Stimulated activated CD4-positive, alpha-beta T cell treated with anti-CD3 and anti-CD28 coated beads, TNF-alpha, amount 100 ng/mL, for 1 hour (primary cell): Measurements from ENCODE around the gene LBHD1.
A peak's percentile ranks its signal among the peaks of the same experiment; 100 is the strongest.
"Not testable (repeated sequence)": the region's sequence is repeated elsewhere in the genome, so short reads cannot be mapped to it uniquely, and the experiment has no call there.

Experiments
- DNase-seq, 3 donors: peaks; one replicate each; pipeline ENCODE4 v3.0.0-alpha.2; 2020; ENCODE audit warnings: low read depth in 3 of 3, low spot score in 1 of 3

The LBHD1 gene

GRCh38 chr11:62694455-62695167, 22.5 kb upstream of the LBHD1 start:
- DNase-seq: peak; percentile 42 to 63 (median 59)

DNA sequence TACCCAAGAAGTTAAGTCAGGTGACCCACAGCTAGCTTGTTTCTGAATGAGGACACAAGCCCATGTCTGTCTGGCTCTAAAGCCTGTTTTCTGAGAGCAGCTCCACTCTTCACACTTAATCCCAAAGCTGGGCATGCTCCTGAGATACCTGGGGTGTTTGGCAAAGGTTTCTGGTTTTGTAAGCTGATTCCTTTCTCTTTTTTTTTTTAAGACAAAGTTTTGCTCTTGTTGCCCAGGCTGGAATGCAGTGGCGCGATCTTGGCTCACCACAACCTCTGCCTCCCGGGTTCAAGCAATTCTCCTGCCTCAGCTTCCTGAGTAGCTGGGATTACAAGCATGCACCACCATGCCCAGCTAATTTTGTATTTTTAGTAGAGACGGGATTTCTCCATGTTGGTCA, 21.6 kb upstream of the LBHD1 start:
- DNase-seq: not testable (repeated sequence)

DNA sequence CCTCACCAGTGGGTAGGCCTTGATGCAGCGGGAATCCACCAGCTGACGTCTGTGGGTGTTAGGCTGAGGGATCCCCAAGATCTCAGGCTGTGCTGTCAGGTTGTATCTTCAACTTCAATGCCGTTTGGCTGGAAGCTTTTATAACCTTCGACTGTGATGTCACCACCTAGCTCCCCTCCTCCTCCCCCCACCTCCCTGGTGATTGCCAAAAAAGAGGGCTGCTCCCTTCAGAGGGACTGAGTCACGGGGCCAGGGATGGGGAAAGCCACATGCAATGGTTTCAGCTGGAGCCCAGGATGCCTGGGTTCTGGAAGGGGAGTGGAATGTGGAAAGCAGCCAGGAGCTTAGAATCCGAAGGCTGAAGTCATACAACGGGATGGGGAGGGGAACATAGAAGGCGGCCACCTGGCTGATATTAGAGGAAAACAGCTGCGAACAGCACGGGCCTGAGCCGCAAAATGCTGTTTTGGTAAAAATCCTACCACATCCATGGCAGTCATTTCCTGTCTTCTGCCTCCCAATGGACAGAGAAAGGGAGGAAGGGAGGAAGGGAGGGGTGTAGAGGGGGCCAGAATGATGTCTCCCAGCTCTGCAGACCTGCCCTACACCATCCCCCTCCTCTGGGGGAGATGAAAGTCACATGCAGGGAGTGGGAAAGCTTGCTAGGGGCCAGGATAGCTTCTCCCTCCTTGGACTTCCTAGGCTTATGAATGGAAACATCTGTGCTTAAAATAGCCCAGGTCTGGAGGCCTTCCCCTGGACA, 17.5 kb upstream of the LBHD1 start, which contains the start of gene LRRN4CL:
TSS of gene LRRN4CL (minus strand) at position 110 of the 763 bp plus-strand sequence. CDS start 1,022 bp downstream, outside the sequence.
- DNase-seq: no peak

DNA sequence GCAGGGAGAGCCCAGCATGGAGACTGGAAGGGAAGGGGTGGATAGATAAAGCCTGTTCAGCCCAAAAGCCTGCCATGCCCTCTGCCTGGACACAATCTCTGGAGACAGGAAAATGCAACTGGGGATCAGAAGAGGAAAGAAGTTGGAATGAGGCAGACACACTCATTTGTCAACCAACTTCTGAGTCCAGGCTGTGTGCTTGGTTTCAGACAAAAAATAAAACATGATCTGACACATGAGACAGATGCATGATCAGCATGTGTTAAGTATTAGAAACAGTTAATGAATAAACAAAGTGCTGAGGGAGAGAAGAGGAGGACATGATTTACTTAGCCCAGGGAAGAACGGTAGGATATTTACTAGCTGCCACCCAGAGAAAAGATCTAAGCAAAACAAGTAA, 16.4 kb upstream of the LBHD1 start:
- DNase-seq: no peak

GRCh38 chr11:62687508-62688396, 15.7 kb upstream of the LBHD1 start:
- no peak for DNase-seq

GRCh38 chr11:62682518-62682917, 10.5 kb upstream of the LBHD1 start:
- no peak for DNase-seq

GRCh38 chr11:62680825-62681240, 8.8 kb upstream of the LBHD1 start:
- DNase-seq: no peak

GRCh38 chr11:62678770-62679696, 7.0 kb upstream of the LBHD1 start, which contains the start of gene UBXN1:
TSS of gene UBXN1 (minus strand) at chr11:62679073. CDS start at chr11:62678923, 150 bp downstream.
- DNase-seq: peak in 2 of 3 donors; percentile 57 to 66

- DNase-seq: no peak
Measured at GRCh38 chr11:62678433-62678769, 6.3 kb upstream of the LBHD1 start.

- no peak for DNase-seq
Measured at GRCh38 chr11:62677714-62678113, 5.6 kb upstream of the LBHD1 start.

DNA sequence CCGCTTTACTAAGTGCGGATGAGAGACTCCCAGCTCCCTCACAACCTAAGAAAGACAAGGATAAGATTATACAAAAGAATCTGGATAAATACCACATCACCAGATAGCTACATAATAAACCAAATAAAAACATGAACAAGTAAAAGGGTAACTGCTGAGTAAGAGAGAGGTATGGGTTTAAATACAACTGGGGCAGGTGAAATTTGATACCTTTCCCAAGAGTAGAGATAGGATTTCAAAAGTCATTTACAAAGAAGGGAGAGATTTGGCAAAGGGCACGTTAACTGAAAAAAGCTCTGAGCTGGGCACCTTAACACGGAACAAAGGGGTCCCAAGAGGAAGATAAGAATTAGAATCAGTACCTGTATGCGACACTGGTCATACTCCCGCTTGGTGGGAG, 5.1 kb upstream of the LBHD1 start:
- no peak for DNase-seq

DNA sequence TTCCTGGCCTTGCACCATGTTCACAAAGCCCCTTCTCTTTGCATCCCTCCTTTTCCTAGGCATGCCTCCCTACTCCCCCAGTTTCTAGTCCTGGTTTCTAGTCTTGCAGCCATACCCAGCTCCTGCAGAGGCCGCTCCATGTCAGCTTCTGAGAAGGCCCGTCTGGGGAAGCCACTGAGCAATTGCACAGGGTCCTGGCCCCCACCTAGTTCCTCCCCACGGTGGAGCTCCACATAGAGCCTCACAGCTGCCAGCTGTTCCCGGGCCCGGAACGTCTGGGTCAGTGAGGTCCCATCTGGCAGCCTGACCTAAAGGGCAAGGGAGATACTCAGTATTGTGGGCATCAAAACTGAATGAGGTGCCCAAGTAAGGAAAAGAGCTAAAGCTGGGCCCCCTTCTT, 4.6 kb upstream of the LBHD1 start:
- no peak for DNase-seq

- not testable (repeated sequence) for DNase-seq
Measured at GRCh38 chr11:62675415-62675814, 3.3 kb upstream of the LBHD1 start.

GRCh38 chr11:62673196-62673525, 1.1 kb upstream of the LBHD1 start:
- DNase-seq: no peak

GRCh38 chr11:62671236-62671607, 845 bp downstream of the LBHD1 start:
- DNase-seq: no peak

DNA sequence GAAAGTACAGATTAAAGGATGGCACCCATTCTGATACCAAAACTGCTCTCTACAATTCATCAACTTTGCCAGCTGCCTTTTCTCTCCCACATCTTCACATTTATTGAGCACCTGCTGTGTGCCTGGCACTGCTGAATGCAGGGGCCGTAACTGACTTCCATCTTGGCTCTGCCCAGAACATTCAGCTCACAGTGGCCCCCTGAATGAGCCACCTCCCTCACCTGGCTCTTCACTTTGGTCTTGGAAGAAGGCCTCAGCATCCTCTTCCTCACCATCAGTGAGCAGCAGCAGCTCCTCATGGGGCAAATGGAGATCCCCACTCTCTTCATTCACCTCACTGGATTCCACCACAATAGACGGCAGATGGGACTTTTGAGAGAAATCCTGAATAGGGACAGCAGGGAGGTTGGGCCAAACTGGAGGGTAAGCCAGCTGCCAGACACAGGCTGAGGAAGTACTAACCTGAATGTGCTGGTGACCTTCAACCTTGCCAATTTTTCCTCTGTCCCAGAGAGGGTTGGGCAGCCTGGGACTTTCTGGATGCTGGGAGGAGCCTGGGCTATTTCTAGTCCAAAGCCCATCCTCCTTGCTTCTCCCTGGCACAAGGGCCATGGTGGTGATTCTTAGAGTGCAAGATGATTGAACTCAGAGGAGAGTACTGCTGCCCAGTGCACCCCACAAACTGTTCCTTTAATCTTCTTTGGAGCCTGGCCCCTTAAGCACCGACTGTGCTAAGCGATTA, 2.5 kb downstream of the LBHD1 start:
- no peak for DNase-seq

- no peak for DNase-seq
Measured at GRCh38 chr11:62667460-62667859, 4.6 kb downstream of the LBHD1 start.

DNA sequence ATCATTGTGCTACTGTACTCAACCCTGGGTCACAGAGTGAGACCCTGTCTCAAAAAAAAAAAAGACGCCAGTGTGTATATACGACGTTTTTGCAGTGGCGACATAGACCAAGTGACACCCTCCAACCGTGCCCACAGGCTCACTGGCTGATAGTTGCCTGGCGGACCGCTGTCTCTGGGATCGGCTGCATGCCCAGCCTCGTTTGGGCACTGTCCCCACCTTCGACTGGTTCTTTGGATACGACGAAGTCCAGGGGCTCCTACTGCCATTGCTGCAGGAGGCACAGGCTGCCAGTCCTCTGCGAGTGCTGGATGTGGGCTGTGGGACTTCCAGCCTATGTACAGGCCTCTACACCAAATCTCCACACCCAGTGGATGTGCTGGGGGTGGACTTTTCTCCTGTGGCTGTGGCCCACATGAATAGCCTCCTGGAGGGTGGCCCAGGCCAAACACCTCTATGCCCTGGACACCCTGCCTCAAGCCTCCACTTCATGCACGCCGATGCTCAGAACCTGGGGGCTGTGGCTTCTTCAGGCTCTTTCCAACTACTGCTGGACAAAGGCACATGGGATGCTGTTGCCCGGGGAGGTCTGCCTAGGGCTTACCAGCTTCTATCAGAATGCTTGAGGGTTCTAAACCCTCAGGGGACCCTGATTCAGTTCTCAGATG, 5.7 kb downstream of the LBHD1 start:
- DNase-seq: no peak

DNA sequence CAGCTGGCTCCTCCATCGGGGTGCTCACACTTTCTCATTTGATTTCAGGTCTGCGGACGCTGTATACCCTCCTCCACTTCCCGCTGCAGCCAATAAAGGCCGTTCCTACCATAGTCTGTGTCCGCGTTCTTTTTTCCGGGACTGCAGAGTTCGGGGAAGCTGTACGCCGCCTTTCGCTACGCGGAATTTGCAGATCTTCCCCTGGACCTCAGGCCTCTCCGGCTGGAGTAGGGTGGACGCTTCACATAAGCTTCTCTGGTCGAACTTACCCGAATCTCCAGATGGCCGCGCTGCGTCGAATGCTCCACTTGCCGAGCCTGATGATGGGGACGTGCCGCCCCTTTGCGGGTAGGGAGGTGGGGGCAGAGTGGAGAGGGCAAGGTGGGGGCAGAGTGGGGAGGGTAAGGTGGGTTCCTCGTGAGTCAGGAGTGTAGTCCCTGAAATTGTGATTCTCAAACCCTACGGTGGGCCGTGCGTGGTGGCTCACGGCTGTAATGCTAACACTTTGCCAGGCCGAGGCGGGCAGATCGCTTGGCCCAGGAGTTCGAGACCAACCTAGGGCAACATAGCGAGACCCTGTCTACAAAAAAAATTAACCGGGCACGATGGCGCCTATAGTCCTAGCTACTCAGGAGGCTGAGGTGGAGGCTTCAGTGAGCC, 6.3 kb downstream of the LBHD1 start:
- peak in 2 of 3 donors; percentile 27 to 50 for DNase-seq
